Measurements from ENCODE around the gene NIPBL. TPM values are rescaled to one million over a fixed set of nuclear protein-coding genes. Genes with fewer than 3 reads are reported as not detected.

The NIPBL gene
- total RNA-seq, 2 experiments from 2014 or later, result 55.5 to 58.7 TPM

DNA sequence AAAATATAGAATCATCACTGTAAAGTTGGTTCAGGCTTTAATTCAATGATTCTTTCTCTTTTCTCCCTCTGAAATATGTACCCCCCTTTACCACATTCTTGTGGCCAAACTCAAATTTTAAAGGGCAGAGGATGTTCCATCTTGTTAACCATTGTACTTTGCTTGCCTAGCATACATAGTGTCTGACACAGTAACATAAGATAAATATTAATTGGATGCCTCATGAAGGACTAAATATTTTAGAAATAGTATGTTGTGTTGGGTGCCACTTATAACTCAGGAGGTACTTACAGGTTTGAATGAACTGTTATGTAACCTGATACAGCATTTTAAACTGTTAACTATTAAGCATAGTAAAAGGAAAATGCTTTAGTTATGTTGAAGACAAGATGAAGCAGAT, 71.5 kb downstream of the NIPBL start:
- Mint-ChIP-seq H3K4me1 (peaks cover 1% of the 10 kb centered on the region), H3K27me3 (no peaks in the 10 kb centered on the region), H3K4me3 (no peak overlapping the region), H3K36me3 (ENCODE audit: low read depth) (no peaks in the 10 kb centered on the region), H3K27ac (no peak overlapping the region), H3K9me3 (no peaks in the 10 kb centered on the region)
- DNase-seq, result no peak
- ChIA-PET POLR2A (no interaction called here), CTCF (no interaction called here)

DNA sequence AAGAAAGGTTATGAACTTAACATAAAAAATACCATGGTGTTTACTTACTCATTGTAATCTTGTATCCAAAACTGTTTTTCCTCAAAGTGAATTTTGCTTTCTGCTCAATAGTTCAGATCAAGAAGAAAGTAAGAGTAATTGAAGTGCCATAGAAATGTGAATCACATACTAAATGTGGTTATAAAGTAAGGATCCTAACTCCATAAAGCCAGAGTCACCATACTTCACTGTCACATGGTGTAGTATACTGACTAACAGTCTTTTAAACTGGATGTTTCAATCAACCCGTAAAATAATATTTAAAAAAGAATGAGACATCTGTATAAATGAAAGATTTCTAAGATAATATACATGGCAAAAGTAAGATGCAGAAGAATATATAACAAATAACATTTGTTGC, 72.1 kb downstream of the NIPBL start:
- H3K36me3 Mint-ChIP-seq (ENCODE audit: low read depth), result no peaks in the 10 kb centered on the region
- ChIA-PET CTCF (no interaction called here), POLR2A (no interaction called here)
- H3K4me3 Mint-ChIP-seq, result no peak overlapping the region
- H3K27ac Mint-ChIP-seq, result no peak overlapping the region
- peaks cover 1% of the 10 kb centered on the region for H3K4me1 Mint-ChIP-seq
- DNase-seq, result no peak
- H3K9me3 Mint-ChIP-seq, result no peaks in the 10 kb centered on the region
- H3K27me3 Mint-ChIP-seq, result no peaks in the 10 kb centered on the region

DNA sequence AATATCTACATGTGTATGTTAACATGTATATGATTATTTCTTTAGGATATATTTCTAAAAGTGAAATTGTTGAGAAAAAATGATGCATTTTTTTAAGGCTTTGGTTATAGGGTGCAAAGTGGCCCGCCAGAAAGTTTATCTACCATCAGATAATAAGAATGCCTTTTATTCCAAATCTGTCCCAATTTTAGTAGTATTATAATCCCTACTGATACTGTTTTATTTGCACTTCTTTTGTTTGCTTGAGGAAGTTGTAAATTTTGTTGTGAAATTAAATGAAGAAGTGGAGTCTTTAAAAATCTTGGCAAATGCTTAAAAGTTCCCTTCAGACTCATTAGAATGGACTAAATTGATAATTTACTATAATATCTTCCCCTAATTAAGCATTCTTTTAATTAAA, 73.0 kb downstream of the NIPBL start:
- H3K4me1 Mint-ChIP-seq, result no peaks in the 10 kb centered on the region
- POLR2A ChIA-PET, result no interaction called here
- H3K27me3 Mint-ChIP-seq, result no peaks in the 10 kb centered on the region
- CTCF ChIA-PET, result no interaction called here
- no peak overlapping the region for H3K4me3 Mint-ChIP-seq
- H3K36me3 Mint-ChIP-seq (ENCODE audit: low read depth), result no peaks in the 10 kb centered on the region
- no peak for DNase-seq
- H3K9me3 Mint-ChIP-seq, result no peaks in the 10 kb centered on the region
- H3K27ac Mint-ChIP-seq, result no peak overlapping the region

DNA sequence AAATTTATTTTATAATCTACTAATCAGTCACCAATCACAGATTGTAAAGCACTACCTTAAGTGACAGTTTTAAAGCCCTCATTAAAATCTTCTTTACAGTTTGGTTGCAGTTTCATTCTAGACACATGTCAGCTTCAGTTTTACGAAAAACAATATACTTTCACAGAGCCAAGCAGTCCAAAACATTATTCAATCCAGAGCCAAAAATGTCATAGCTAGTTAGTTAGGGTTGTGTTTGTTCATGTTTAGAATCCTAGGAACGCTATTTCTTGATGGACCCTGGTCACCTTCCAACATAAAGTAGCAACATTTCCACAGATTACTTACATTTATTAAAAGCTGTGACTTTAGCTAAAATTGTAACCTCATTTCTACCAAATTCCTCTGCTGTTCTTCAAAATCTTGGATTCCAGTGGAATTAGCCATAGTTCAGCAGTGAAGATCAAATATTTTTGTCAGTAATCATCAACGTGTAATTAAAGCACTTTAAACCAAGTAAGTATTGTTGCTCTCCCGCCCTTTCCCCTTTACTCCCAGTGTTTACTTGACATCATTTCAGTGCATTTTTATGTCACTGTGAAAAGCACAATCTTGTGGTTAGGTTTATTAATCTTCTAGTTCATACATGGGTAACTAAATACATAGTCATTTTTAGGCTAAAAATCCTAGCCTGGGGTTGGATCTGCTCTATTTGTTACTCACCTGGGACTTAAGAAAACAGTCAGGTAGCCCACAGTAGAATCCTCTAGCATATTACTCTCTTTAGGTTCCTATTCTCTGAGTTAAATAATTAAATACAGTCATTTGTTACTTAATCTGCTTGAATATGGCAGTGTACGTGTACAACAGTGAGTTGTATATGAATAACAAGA, 74.3 kb downstream of the NIPBL start:
- CTCF ChIA-PET, result no interaction called here
- H3K27ac Mint-ChIP-seq, result no peak overlapping the region

DNA sequence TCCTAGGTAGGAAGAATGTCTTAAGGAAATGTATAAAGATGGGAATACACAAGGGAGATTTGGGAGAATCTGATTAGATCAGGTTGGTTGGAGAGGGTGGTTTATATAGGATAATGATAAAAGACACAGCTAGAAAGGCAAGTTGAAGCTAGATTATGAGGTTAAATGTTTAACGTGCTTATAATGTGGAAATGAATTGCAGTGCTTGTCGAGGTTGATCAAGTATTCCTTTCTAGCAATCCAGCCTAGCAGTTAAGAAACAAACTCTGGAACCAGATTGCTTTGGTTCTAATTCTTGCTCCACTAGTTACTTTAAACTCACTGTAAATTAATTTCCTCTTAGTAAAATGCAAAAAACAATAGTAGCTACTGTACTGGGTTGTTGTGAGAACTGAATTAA, 76.5 kb downstream of the NIPBL start:
- Mint-ChIP-seq H3K27me3 (no peaks in the 10 kb centered on the region), H3K36me3 (ENCODE audit: low read depth) (peaks cover 12% of the 10 kb centered on the region), H3K4me3 (no peak overlapping the region), H3K27ac (no peak overlapping the region), H3K4me1 (no peaks in the 10 kb centered on the region), H3K9me3 (no peaks in the 10 kb centered on the region)
- ChIA-PET CTCF (no interaction called here), POLR2A (no interaction called here)
- DNase-seq, result no peak

More for the DNA sequence above, 74.3 kb downstream of the NIPBL start:
- H3K4me3 Mint-ChIP-seq, result no peak overlapping the region
- H3K4me1 Mint-ChIP-seq, result no peaks in the 10 kb centered on the region
- no peaks in the 10 kb centered on the region for H3K27me3 Mint-ChIP-seq
- DNase-seq, result no peak
- peaks cover 3% of the 10 kb centered on the region for H3K36me3 Mint-ChIP-seq (ENCODE audit: low read depth)
- POLR2A ChIA-PET, result no interaction called here
- no peaks in the 10 kb centered on the region for H3K9me3 Mint-ChIP-seq

DNA sequence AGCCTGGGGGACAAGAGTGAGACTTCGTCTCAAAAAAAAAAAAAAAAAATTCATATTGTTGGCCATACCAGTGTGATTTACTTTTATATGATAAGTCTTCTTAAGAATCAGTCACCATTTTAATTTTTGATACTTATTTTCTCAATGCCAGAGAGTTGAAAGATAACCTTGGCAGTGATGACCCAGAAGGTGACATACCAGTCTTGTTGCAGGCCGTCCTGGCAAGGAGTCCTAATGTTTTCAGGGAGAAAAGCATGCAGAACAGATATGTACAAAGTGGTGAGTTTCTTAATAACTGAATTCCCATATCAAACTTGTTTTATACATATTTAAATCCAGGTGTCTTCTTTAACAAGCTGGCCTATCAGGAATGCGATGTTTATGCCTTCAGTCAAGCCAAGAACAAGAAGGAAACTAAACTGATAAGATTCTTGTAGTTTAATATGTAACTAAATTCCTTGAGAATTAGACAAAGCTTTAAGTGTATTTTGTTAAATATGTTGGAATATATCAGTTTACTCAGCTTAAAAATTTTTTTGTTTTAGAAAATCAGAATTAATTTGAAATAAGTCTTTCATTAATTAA, 81.5 kb downstream of the NIPBL start:
- no peak overlapping the region for H3K27ac Mint-ChIP-seq
- CTCF ChIA-PET, result interaction anchor here (1.3 kb wide), 1 partner anchor 12 kb away, joined by 4 read pairs; no protein-coding TSS in a partner anchor
- DNase-seq, result no peak
- no peaks in the 10 kb centered on the region for H3K4me1 Mint-ChIP-seq
- POLR2A ChIA-PET, result no interaction called here
- H3K36me3 Mint-ChIP-seq (ENCODE audit: low read depth), result peaks cover 22% of the 10 kb centered on the region
- no peaks in the 10 kb centered on the region for H3K27me3 Mint-ChIP-seq
- H3K9me3 Mint-ChIP-seq, result no peaks in the 10 kb centered on the region
- no peak overlapping the region for H3K4me3 Mint-ChIP-seq

DNA sequence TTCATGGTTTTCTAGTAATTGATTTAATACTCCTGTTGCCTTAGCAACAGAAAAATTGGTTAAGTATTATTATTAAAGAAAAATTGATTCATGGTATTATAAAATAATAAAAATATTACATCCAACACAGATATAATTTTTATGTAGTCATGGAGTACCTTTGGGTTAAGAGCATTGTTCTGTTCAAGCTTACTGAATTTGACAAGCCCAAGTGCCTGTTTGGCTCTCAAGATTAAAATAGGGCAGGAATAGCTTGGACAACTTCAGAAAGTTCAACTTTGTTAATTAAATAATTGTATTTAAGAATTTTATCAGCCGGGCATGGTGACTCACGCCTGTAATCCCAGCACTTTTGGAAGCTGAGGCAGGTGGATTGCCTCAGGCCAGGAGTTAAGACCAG, 82.0 kb downstream of the NIPBL start:
- POLR2A ChIA-PET, result no interaction called here

DNA sequence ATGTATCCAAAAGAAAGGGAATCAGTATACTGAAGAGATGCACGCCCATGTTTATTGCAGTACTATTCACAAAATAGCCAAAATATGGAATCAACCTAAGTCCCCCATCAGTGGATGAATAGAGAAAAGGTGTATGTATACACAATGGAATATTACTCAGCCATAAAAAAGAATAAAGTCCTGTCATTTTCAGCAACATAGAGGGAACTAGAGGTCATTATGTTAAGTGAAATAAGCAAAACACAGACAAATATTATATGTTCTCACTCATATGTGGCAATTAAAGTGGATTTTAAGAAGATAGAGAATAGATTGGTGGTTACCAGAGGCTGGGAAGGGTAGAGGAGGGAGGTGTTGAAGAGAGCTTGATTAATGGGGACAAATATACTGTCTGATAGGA, 88.6 kb downstream of the NIPBL start:
- no peak for DNase-seq
- no peaks in the 10 kb centered on the region for H3K4me1 Mint-ChIP-seq
- CTCF ChIA-PET, result no interaction called here
- no peaks in the 10 kb centered on the region for H3K27me3 Mint-ChIP-seq
- no peaks in the 10 kb centered on the region for H3K9me3 Mint-ChIP-seq
- H3K27ac Mint-ChIP-seq, result no peak overlapping the region
- POLR2A ChIA-PET, result no interaction called here
- peaks cover 37% of the 10 kb centered on the region for H3K36me3 Mint-ChIP-seq (ENCODE audit: low read depth)
- no peak overlapping the region for H3K4me3 Mint-ChIP-seq

More for the DNA sequence above, 82.0 kb downstream of the NIPBL start:
- Mint-ChIP-seq H3K36me3 (ENCODE audit: low read depth) (peaks cover 22% of the 10 kb centered on the region), H3K27me3 (no peaks in the 10 kb centered on the region), H3K9me3 (no peaks in the 10 kb centered on the region), H3K4me1 (no peaks in the 10 kb centered on the region), H3K27ac (no peak overlapping the region), H3K4me3 (no peak overlapping the region)
- DNase-seq, result no peak
- CTCF ChIA-PET, result interaction anchor here (1.3 kb wide), 1 partner anchor 13 kb away, joined by 4 read pairs; no protein-coding TSS in a partner anchor

DNA sequence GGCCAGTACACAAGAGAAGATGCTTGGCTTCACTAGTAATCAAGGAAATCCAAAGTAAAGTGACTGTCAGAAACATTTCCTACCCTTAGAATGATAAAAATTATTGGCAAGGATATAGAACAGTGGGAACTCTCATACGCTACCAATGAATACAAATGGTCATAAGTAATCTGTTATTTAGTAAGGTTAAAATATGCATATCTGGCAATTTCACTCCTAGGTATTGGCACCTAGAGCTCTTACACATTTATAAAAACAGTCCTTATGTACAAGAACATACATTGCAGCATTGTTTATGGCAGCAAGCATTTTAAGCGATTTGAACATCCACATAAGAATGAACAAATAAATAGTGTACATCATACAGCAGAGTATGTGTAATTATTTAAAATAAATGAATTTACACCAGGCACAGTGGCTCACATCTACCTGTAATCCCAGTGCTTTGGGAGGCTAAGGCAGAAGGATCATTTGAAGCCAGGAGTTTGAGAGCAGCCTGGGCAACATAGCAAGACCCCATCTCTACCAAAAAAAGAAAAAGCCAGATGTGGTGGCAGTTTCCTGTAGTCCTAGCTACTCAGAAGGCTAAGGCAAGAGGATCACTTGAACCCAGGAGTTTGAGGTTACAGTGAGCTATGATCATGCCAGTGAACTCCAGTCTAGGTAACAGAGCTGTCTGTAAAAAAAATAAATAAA, 93.3 kb downstream of the NIPBL start:
- ChIA-PET POLR2A (no interaction called here), CTCF (interaction anchor here (1.1 kb wide), 1 partner anchor 48 kb away, joined by 3 read pairs; no protein-coding TSS in a partner anchor)
- no peaks in the 10 kb centered on the region for H3K9me3 Mint-ChIP-seq
- no peaks in the 10 kb centered on the region for H3K27me3 Mint-ChIP-seq
- H3K4me3 Mint-ChIP-seq, result no peak overlapping the region
- no peak overlapping the region for H3K27ac Mint-ChIP-seq
- DNase-seq, result no peak
- H3K36me3 Mint-ChIP-seq (ENCODE audit: low read depth), result peaks cover 40% of the 10 kb centered on the region
- H3K4me1 Mint-ChIP-seq, result no peaks in the 10 kb centered on the region

DNA sequence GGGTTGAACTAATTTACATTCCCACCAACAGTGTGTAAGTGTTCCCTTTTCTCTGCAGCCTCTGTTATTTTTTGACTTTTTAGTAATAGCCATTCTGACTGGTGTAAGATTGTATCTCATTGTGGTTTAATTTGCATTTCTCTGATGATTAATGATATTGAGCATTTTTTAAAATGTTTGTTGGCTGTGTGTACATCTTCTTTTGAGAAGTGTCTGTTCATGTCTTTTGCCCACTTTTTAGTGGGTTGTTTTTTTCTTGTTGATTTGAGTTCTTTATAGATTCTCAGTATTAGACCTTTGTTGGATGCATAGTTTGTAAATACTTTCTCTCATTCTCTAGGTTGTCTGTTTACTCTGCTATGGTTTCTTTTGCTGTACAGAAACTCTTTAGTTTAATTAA, 101.6 kb downstream of the NIPBL start:
- Mint-ChIP-seq H3K36me3 (ENCODE audit: low read depth) (peaks cover 48% of the 10 kb centered on the region), H3K4me3 (no peak overlapping the region), H3K9me3 (peaks cover 10% of the 10 kb centered on the region), H3K27me3 (no peaks in the 10 kb centered on the region), H3K4me1 (peaks cover 8% of the 10 kb centered on the region), H3K27ac (no peak overlapping the region)
- no peak for DNase-seq
- POLR2A ChIA-PET, result no interaction called here
- CTCF ChIA-PET, result no interaction called here

DNA sequence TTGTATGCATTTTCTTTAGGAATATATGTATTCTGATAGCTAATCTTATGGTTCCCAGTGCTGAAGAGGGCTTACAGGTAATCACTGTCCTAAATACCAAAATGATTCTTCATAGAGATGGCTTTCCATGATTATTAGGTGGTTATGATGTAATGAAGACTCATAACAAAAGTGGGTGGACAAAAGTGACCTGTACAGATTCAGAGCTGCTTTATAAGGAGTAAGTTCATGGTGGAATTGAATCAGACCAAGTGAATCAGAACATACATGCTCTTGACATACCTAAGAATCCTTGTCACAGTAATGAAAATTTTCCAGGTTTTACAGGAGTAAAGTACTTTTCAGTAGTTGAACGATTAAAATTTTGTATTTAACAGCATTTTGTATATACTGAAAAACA, 105.6 kb downstream of the NIPBL start:
- Mint-ChIP-seq H3K27me3 (no peaks in the 10 kb centered on the region), H3K4me1 (peaks cover 11% of the 10 kb centered on the region), H3K27ac (no peak overlapping the region), H3K9me3 (peaks cover 10% of the 10 kb centered on the region), H3K36me3 (ENCODE audit: low read depth) (peaks cover 48% of the 10 kb centered on the region), H3K4me3 (no peak overlapping the region)
- DNase-seq, result no peak
- ChIA-PET CTCF (no interaction called here), POLR2A (no interaction called here)

DNA sequence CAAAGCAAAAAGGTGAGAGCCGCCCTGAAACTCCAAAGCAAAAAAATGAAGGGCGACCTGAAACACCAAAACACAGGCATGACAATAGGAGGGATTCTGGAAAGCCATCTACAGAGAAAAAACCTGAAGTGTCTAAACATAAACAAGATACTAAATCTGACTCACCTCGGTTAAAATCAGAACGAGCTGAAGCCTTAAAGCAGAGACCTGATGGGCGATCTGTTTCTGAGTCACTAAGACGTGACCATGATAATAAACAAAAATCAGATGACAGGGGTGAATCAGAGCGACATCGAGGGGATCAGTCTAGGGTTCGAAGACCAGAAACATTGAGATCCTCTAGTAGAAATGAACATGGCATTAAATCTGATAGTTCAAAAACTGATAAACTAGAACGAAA, 108.8 kb downstream of the NIPBL start:
- Mint-ChIP-seq H3K4me3 (no peak overlapping the region), H3K4me1 (peaks cover 4% of the 10 kb centered on the region), H3K27ac (no peak overlapping the region), H3K36me3 (ENCODE audit: low read depth) (peaks cover 23% of the 10 kb centered on the region), H3K9me3 (no peaks in the 10 kb centered on the region), H3K27me3 (no peaks in the 10 kb centered on the region)
- ChIA-PET POLR2A (no interaction called here), CTCF (no interaction called here)
- DNase-seq, result no peak

DNA sequence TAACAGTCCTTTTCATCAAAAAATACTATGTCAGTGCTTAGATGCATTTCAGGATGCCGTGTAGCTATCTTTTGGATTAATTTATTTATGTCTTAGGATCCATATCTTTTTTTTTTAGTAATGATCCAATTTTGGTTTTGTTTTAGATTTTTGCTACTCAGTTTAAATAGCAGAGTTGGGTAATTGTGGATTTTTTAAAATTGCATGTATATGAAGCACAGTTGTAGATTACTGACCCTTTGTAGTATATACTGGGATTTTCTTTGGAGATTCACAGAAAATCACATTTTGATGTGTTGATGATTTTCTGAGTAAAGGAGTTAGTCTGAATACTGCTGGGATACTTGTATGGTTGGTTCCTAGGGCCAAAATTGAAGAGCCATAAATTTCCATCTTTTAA, 111.8 kb downstream of the NIPBL start:
- CTCF ChIA-PET, result interaction anchor here (0.8 to 1.0 kb wide), 2 partner anchors 11 to 165 kb away, joined by 3 to 7 read pairs; no protein-coding TSS in a partner anchor
- POLR2A ChIA-PET, result no interaction called here
- H3K4me3 Mint-ChIP-seq, result no peak overlapping the region

More for the DNA sequence above, 111.8 kb downstream of the NIPBL start:
- Mint-ChIP-seq H3K36me3 (ENCODE audit: low read depth) (peaks cover 22% of the 10 kb centered on the region), H3K27ac (no peak overlapping the region), H3K9me3 (no peaks in the 10 kb centered on the region), H3K27me3 (no peaks in the 10 kb centered on the region), H3K4me1 (peaks cover 13% of the 10 kb centered on the region)
- DNase-seq, result no peak
